Heart left ventricle (tissue), 16 donors: Measurements from ENCODE around the gene FAM149A. TPM values are rescaled to one million over a fixed set of nuclear protein-coding genes. Genes with fewer than 3 reads are reported as not detected.

Experiments
- ATAC-seq, 4 donors: fragments of 200-7000 bp; cut with Tn5 transposase; one replicate each; pipeline ENCODE4 v1.9.1; 2020 to 2022; ENCODE audit warnings: moderate library complexity in 4 of 4, mild to moderate bottlenecking in 3 of 4, moderate number of reproducible peaks in 1 of 4
- DNase-seq, 5 donors: peaks; one replicate each; pipeline ENCODE4 v3.0.0-alpha.2; 2020
- H3K27ac ChIP-seq, 12 donors: fragments of 200-600 bp; sonication (generic) in 4 of 12; one replicate each; pipeline versions ENCODE4 v1.5.0 to v1.8.0; 2016 to 2022; ENCODE audit warnings: mild to moderate bottlenecking in 2 of 12
- H3K27me3 ChIP-seq, 9 donors: fragments of 200-600 bp; sonication (generic) in 2 of 9; one replicate each; pipeline versions ENCODE4 v1.5.1 to v1.8.0; 2016 to 2022; ENCODE audit warnings: mild to moderate bottlenecking in 3 of 9
- H3K36me3 ChIP-seq, 9 donors: fragments of 200-600 bp; sonication (generic) in 2 of 9; one replicate each; pipeline versions ENCODE4 v1.5.0 to v1.8.0; 2018 to 2022; ENCODE audit warnings: mild to moderate bottlenecking in 2 of 9
- H3K4me1 ChIP-seq, 12 donors: fragments of 200-600 bp; sonication (generic) in 4 of 12; one replicate each; pipeline versions ENCODE4 v1.5.0 to v1.8.0; 2016 to 2022; ENCODE audit warnings: mild to moderate bottlenecking in 3 of 12
- H3K4me3 ChIP-seq, 12 donors: fragments of 200-600 bp; sonication (generic) in 4 of 12; one replicate each; pipeline versions ENCODE4 v1.5.0 to v1.8.0; 2017 to 2022; ENCODE audit warnings: mild to moderate bottlenecking in 9 of 12, moderate library complexity in 4 of 12
- H3K9me3 ChIP-seq, 12 donors: fragments of 200-600 bp; sonication (generic) in 4 of 12; one replicate each; pipeline versions ENCODE4 v1.5.0 to v1.8.0; 2016 to 2022; ENCODE audit warnings: mild to moderate bottlenecking in 1 of 12
- POLR2A ChIP-seq, 2 donors: fragments of 450-650 bp; IDR thresholded peaks; one replicate each; pipeline ENCODE4 v1.6.1; 2017; ENCODE audit warnings: antibody characterized with exemption in 2 of 2, mild to moderate bottlenecking in 2 of 2, moderate library complexity in 2 of 2
- WGBS, 4 donors: extraction: QIAGEN DNeasy Blood & Tissue Kit in 2 of 4; methylation state at CpG; one replicate each; pipeline versions ENCODE4 v1.1.5 to v1.1.7; 2013 to 2018; 5-methylcytosine and 5-hydroxymethylcytosine counted together
- intact Hi-C, 10 donors: fragments of 100-400 bp; cut with DNase I; formaldehyde crosslinking; loops; one replicate each; pipeline versions ENCODE4 v1.11.1 to v1.14.2; 2022
- polyA plus RNA-seq, 2 donors: library from polyadenylated mRNA; stranded (reverse); fragments of 200-250 nt; gene quantifications; one replicate each; pipeline ENCODE4 v1.2.3, GENCODE V29; 2013
- total RNA-seq, 9 donors: library from RNA; depleted of rRNA in 2 of 9; stranded (reverse); fragments of >200 nt in 2 of 9; fragmentation: NEBNext Ultra II Directional in 3 of 9; extraction: Animal tissue kit (Norgen Biotek cat#: 25700) in 3 of 9; gene quantifications; one replicate each; pipeline versions ENCODE4 v1.1.0 to v1.2.4, GENCODE V29; 2016 to 2023
- TF ChIP-seq, protein P1 (sequence below), 12 donors: fragments of 200-600 bp; sonication (generic) in 4 of 12; IDR thresholded peaks; one replicate each; pipeline versions ENCODE4 v1.5.0 to v1.8.0; 2018 to 2022; ENCODE audit warnings: antibody characterized with exemption in 12 of 12, mild to moderate bottlenecking in 5 of 12
- donor health status: ischemic (EF 13 %, LVEDD 7.1; RV severe dilation, severe dysfunction).
- donor health status: healthy with polysubstance abuse.
- donor health status: DM: no; HTN: yes; CAD: no.
- donor health status: DM: no; HTN: no; CAD: no.
- donor health status: ischemic (EF 25% LVEDD 6.9; RV normal size, moderate dysfunction).
- donor health status: ischemic (EF 25% LVEDD 5.7; RV mildly dilated, moderate dysfunction).
- donor health status: healthy.
- donor health status: DM: yes; HTN: yes; CAD: no.
- donor health status: ischemic (EF 35%, LVEDD 5.7; RV mildly dilated, moderate dysfunction).
- donor health status: nonischemic (EF 11% LVEDD 7.7; RV severe dilation, severe dysfunction).
- donor health status: DM: yes; HTN: yes; CAD: no.
- donor health status: PGD.
- donor health status: ischemic (EF 29% LVEDD 5.4; RV normal size, mild dysfunction).
- donor health status: nonischemic (EF 23%, LVEDD 6.1; RV moderate dilation, normal function).

Gene FAM149A
- total and polyA plus RNA-seq, 11 donors = 1.6 to 13.0 (median 7.8) TPM

GRCh38 chr4:186205156-186205555 lies 100.7 kb downstream of the FAM149A start:
- H3K27ac ChIP-seq = peak overlapping the region in 1 of 12 donors; percentile 63
- H3K27me3 ChIP-seq = no peaks in the 10 kb centered on the region
- no peak overlapping the region for H3K4me3 ChIP-seq
- intact Hi-C loops = no loop called here
- ATAC-seq (no peak), DNase-seq (no peak)
- WGBS, 4 donors = 90 to 93% (median 92%) methylated on average over 8 of the region's 8 CpGs
- TF ChIP-seq, protein P1, sequence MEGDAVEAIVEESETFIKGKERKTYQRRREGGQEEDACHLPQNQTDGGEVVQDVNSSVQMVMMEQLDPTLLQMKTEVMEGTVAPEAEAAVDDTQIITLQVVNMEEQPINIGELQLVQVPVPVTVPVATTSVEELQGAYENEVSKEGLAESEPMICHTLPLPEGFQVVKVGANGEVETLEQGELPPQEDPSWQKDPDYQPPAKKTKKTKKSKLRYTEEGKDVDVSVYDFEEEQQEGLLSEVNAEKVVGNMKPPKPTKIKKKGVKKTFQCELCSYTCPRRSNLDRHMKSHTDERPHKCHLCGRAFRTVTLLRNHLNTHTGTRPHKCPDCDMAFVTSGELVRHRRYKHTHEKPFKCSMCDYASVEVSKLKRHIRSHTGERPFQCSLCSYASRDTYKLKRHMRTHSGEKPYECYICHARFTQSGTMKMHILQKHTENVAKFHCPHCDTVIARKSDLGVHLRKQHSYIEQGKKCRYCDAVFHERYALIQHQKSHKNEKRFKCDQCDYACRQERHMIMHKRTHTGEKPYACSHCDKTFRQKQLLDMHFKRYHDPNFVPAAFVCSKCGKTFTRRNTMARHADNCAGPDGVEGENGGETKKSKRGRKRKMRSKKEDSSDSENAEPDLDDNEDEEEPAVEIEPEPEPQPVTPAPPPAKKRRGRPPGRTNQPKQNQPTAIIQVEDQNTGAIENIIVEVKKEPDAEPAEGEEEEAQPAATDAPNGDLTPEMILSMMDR (IDR thresholded peaks at IDR 0.05) = no peak
- no peak for TF ChIP-seq POLR2A (IDR thresholded peaks at IDR 0.05)
- H3K36me3 ChIP-seq = peaks cover 0 to 29% (median 15%) of the 10 kb centered on the region in 9 donors
- peaks cover 0 to 19% (median 0%) of the 10 kb centered on the region in 12 donors for H3K4me1 ChIP-seq
- H3K9me3 ChIP-seq = no peaks in the 10 kb centered on the region

DNA sequence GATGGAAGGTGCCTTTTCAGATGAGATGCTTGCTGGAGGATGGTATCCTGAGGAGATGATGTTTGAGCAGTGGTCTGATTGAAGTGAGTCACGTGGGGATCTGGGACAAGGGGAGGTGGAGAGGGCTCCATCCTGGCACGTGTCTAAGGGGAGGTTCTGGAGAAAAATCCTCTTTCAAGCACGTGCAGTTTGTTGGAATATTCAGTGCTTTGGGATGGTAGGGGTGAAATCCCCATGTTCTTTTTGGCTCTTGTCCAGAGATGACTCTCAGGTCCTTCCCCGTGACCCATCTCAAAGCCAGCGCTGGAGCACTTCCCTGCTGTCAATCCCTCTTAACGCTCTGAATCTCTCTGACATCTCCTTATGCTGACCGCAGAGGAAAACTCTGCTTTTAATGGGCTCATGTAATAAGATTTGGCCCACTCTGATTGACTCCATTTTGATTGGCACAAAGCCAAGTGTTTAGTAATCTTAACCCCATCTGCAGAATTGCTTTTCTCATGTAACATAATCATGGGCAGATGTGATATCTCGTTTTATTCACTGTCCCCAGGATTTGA lies 112.0 kb downstream of the FAM149A start:
- H3K4me1 ChIP-seq = no peaks in the 10 kb centered on the region
- no peaks in the 10 kb centered on the region for H3K9me3 ChIP-seq
- H3K4me3 ChIP-seq = no peak overlapping the region
- no peak for DNase-seq
- H3K36me3 ChIP-seq = peaks cover 0 to 14% (median 0%) of the 10 kb centered on the region in 9 donors
- no peaks in the 10 kb centered on the region for H3K27me3 ChIP-seq
- TF ChIP-seq, protein P1 (IDR thresholded peaks at IDR 0.05) = no peak
- TF ChIP-seq POLR2A (IDR thresholded peaks at IDR 0.05) = no peak
- intact Hi-C loops = no loop called here
- ATAC-seq = no peak
- no peak overlapping the region for H3K27ac ChIP-seq
- WGBS, 4 donors = 48 to 65% (median 57%) methylated on average over 8 of the region's 8 CpGs

GRCh38 chr4:186217733-186218293 lies 113.3 kb downstream of the FAM149A start:
- intact Hi-C loops = no loop called here
- ATAC-seq = no peak
- 39 to 51% (median 49%) methylated on average over 1 of the region's 1 CpG for WGBS, 4 donors

DNA sequence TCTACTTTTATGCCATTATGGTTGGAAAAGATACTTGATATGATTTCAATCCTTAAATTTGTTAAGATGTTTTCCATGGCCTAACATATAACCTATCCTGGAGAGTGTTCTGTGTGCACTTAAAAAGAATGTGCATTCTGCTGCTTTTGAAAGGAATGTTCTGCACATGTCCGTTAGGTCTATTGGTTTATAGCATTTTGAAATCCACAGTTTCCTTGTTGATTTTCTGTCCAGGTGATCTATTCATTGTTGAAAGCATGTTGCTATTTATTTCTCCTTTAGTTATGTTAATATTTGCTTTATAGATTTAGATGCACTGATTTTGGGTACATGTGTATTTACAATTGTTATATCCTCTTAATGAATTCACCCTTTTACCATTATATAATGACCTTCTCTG lies 117.1 kb downstream of the FAM149A start:
- TF ChIP-seq, protein P1 (IDR thresholded peaks at IDR 0.05) = no peak
- no peak for TF ChIP-seq POLR2A (IDR thresholded peaks at IDR 0.05)
- DNase-seq = no peak
- Histone ChIP-seq H3K4me1 (no peaks in the 10 kb centered on the region), H3K36me3 (no peaks in the 10 kb centered on the region), H3K27me3 (no peaks in the 10 kb centered on the region), H3K27ac (no peak overlapping the region), H3K4me3 (no peak overlapping the region), H3K9me3 (peaks cover 0 to 19% (median 1%) of the 10 kb centered on the region in 12 donors)
- intact Hi-C loops = no loop called here
- no peak for ATAC-seq
- WGBS, 4 donors = 87 to 97% (median 93%) methylated on average over 1 of the region's 1 CpG

More at GRCh38 chr4:186217733-186218293, 113.3 kb downstream of the FAM149A start:
- Histone ChIP-seq H3K9me3 (no peaks in the 10 kb centered on the region), H3K27ac (no peak overlapping the region), H3K4me1 (no peaks in the 10 kb centered on the region), H3K36me3 (peaks cover 0 to under 1% (median 0%) of the 10 kb centered on the region in 9 donors), H3K4me3 (no peak overlapping the region), H3K27me3 (no peaks in the 10 kb centered on the region)
- TF ChIP-seq POLR2A (IDR thresholded peaks at IDR 0.05) = no peak
- TF ChIP-seq, protein P1 (IDR thresholded peaks at IDR 0.05) = no peak
- DNase-seq = no peak

Other genes starting within 250 kb of the FAM149A start
- 10 to 100 TPM in 2 of 9 donors, 1 to 10 TPM in 7; 1.7 to 18.6 (median 3.5) TPM for gene TLR3, start 35.5 kb upstream of the FAM149A start, total RNA-seq
- 1 to 10 TPM in 1 of 2 donors, under 1 TPM in 1; 0.69 to 1.0 TPM for gene TLR3, start 35.5 kb upstream of the FAM149A start, polyA plus RNA-seq
- gene CYP4V2, start 86.9 kb downstream of the FAM149A start, total RNA-seq = 10 to 100 TPM; 15.8 to 44.6 (median 28.6) TPM
- gene CYP4V2, start 86.9 kb downstream of the FAM149A start, polyA plus RNA-seq = 10 to 100 TPM; 14.4 to 17.3 TPM
- 1 to 10 TPM in 4 of 9 donors, under 1 TPM in 5; 0.35 to 2.1 (median 1.00) TPM for gene KLKB1, start 122.8 kb downstream of the FAM149A start, total RNA-seq
- under 1 TPM; 0.33 to 0.72 TPM for gene KLKB1, start 122.8 kb downstream of the FAM149A start, polyA plus RNA-seq
- not detected for gene F11, start 161.5 kb downstream of the FAM149A start, total RNA-seq
- not detected for gene F11, start 161.5 kb downstream of the FAM149A start, polyA plus RNA-seq